ENCODE measurements around the gene CCDC51.
"Not testable (repeated sequence)": the region's sequence is repeated elsewhere in the genome, so short reads cannot be mapped to it uniquely, and the experiment has no call there.

Gene CCDC51

GRCh38 chr3:48439820-48440589 lies at the start of gene CCDC51, which contains the start of gene TMA7:
CCDC51 (minus strand) TSS chr3:48440119; CDS start chr3:48435128, 4,991 bp downstream.
TMA7 (plus strand) TSS chr3:48440257; CDS start chr3:48440297, 40 bp downstream.
- DNase-seq (peak; percentile 97), ATAC-seq (replicated peaks) (peak; percentile 97 to 98)
- no peaks in the 10 kb centered on the region for H3K27me3 Mint-ChIP-seq
- H3K27ac Mint-ChIP-seq = peak within 1 kb of the TSS; percentile 97
- peaks cover 6 to 21% of the 10 kb centered on the region in 2 donors for H3K4me1 Mint-ChIP-seq
- peak within 1 kb of the TSS; percentile 96 to 100 for H3K4me3 Mint-ChIP-seq
- H3K9me3 Mint-ChIP-seq = no peaks in the 10 kb centered on the region
- peaks cover 14 to 38% of the 10 kb centered on the region in 2 donors for H3K36me3 Mint-ChIP-seq

- H3K4me1 Mint-ChIP-seq = peaks cover 0 to 4% of the 10 kb centered on the region in 2 donors
- no peaks in the 10 kb centered on the region for H3K36me3 Mint-ChIP-seq
- no peaks in the 10 kb centered on the region for H3K27me3 Mint-ChIP-seq
- ATAC-seq (replicated peaks) = no peak
- no peak overlapping the region for H3K4me3 Mint-ChIP-seq
- H3K9me3 Mint-ChIP-seq = no peaks in the 10 kb centered on the region
- DNase-seq = no peak
- no peak overlapping the region for H3K27ac Mint-ChIP-seq
Observed at GRCh38 chr3:48486952-48487351, 47.0 kb upstream of the CCDC51 start.

GRCh38 chr3:48482822-48483221 lies 42.9 kb upstream of the CCDC51 start:
- not testable (repeated sequence) for H3K27ac Mint-ChIP-seq; H3K36me3 Mint-ChIP-seq; H3K27me3 Mint-ChIP-seq; H3K4me3 Mint-ChIP-seq; ATAC-seq (replicated peaks); H3K9me3 Mint-ChIP-seq; DNase-seq
- H3K4me1 Mint-ChIP-seq = peaks cover 16 to 22% of the 10 kb centered on the region in 2 donors

- H3K27ac Mint-ChIP-seq; ATAC-seq (replicated peaks); DNase-seq; H3K36me3 Mint-ChIP-seq; H3K9me3 Mint-ChIP-seq; H3K27me3 Mint-ChIP-seq; H3K4me3 Mint-ChIP-seq: not testable (repeated sequence)
- peaks cover 28 to 41% of the 10 kb centered on the region in 2 donors for H3K4me1 Mint-ChIP-seq
Observed at GRCh38 chr3:48480891-48481290, 41.0 kb upstream of the CCDC51 start.

GRCh38 chr3:48478626-48479555 lies 39.0 kb upstream of the CCDC51 start:
- H3K27ac Mint-ChIP-seq = peak overlapping the region; percentile 97
- ATAC-seq (replicated peaks) (peak; percentile 80 to 83), DNase-seq (no peak)
- no peaks in the 10 kb centered on the region for H3K36me3 Mint-ChIP-seq
- H3K4me3 Mint-ChIP-seq = peak overlapping the region; percentile 62 to 65
- H3K9me3 Mint-ChIP-seq = no peaks in the 10 kb centered on the region
- H3K27me3 Mint-ChIP-seq = no peaks in the 10 kb centered on the region
- H3K4me1 Mint-ChIP-seq = peaks cover 34 to 45% of the 10 kb centered on the region in 2 donors

GRCh38 chr3:48477959-48478520 lies 38.1 kb upstream of the CCDC51 start:
- peak overlapping the region; percentile 97 for H3K27ac Mint-ChIP-seq
- peak overlapping the region in 1 of 2 donors; percentile 7 for H3K4me3 Mint-ChIP-seq
- no peaks in the 10 kb centered on the region for H3K9me3 Mint-ChIP-seq
- DNase-seq (no peak), ATAC-seq (replicated peaks) (no peak)
- no peaks in the 10 kb centered on the region for H3K27me3 Mint-ChIP-seq
- peaks cover 0 to under 1% of the 10 kb centered on the region in 2 donors for H3K36me3 Mint-ChIP-seq
- peaks cover 39 to 52% of the 10 kb centered on the region in 2 donors for H3K4me1 Mint-ChIP-seq

- H3K36me3 Mint-ChIP-seq = peaks cover 0 to 4% of the 10 kb centered on the region in 2 donors
- H3K27ac Mint-ChIP-seq = peak overlapping the region; percentile 47
- H3K9me3 Mint-ChIP-seq = no peaks in the 10 kb centered on the region
- no peak for DNase-seq
- H3K4me1 Mint-ChIP-seq = peaks cover 43 to 56% of the 10 kb centered on the region in 2 donors
- ATAC-seq (replicated peaks) = no peak
- no peaks in the 10 kb centered on the region for H3K27me3 Mint-ChIP-seq
- no peak overlapping the region for H3K4me3 Mint-ChIP-seq
Observed at GRCh38 chr3:48476426-48477053, 36.6 kb upstream of the CCDC51 start.

GRCh38 chr3:48475188-48475587 lies 35.3 kb upstream of the CCDC51 start:
- peaks cover 46 to 58% of the 10 kb centered on the region in 2 donors for H3K4me1 Mint-ChIP-seq
- ATAC-seq (replicated peaks) (no peak), DNase-seq (no peak)
- no peak overlapping the region for H3K4me3 Mint-ChIP-seq
- no peaks in the 10 kb centered on the region for H3K9me3 Mint-ChIP-seq
- no peaks in the 10 kb centered on the region for H3K27me3 Mint-ChIP-seq
- peak overlapping the region; percentile 78 for H3K27ac Mint-ChIP-seq
- H3K36me3 Mint-ChIP-seq = peaks cover 0 to 8% of the 10 kb centered on the region in 2 donors

GRCh38 chr3:48474619-48475018 lies 34.7 kb upstream of the CCDC51 start:
- H3K9me3 Mint-ChIP-seq = no peaks in the 10 kb centered on the region
- ATAC-seq (replicated peaks) (no peak), DNase-seq (no peak)
- peak overlapping the region; percentile 78 for H3K27ac Mint-ChIP-seq
- H3K36me3 Mint-ChIP-seq = peaks cover 0 to 13% of the 10 kb centered on the region in 2 donors
- H3K4me1 Mint-ChIP-seq = peaks cover 50 to 60% of the 10 kb centered on the region in 2 donors
- no peak overlapping the region for H3K4me3 Mint-ChIP-seq
- H3K27me3 Mint-ChIP-seq = no peaks in the 10 kb centered on the region

- peaks cover 53 to 61% of the 10 kb centered on the region in 2 donors for H3K4me1 Mint-ChIP-seq
- H3K27me3 Mint-ChIP-seq; H3K27ac Mint-ChIP-seq; ATAC-seq (replicated peaks); DNase-seq; H3K4me3 Mint-ChIP-seq; H3K9me3 Mint-ChIP-seq: not testable (repeated sequence)
- H3K36me3 Mint-ChIP-seq = peaks cover 3 to 18% of the 10 kb centered on the region in 2 donors
Observed at GRCh38 chr3:48474031-48474430, 34.1 kb upstream of the CCDC51 start.

GRCh38 chr3:48473617-48473952 lies 33.7 kb upstream of the CCDC51 start:
- no peak for DNase-seq
- H3K4me1 Mint-ChIP-seq = peaks cover 53 to 61% of the 10 kb centered on the region in 2 donors
- no peaks in the 10 kb centered on the region for H3K9me3 Mint-ChIP-seq
- peaks cover 4 to 23% of the 10 kb centered on the region in 2 donors for H3K36me3 Mint-ChIP-seq
- no peaks in the 10 kb centered on the region for H3K27me3 Mint-ChIP-seq
- no peak for ATAC-seq (replicated peaks)
- peak overlapping the region; percentile 98 for H3K27ac Mint-ChIP-seq
- peak overlapping the region; percentile 84 to 86 for H3K4me3 Mint-ChIP-seq

GRCh38 chr3:48472923-48473616 lies 33.2 kb upstream of the CCDC51 start:
- Mint-ChIP-seq H3K36me3 (peaks cover 6 to 27% of the 10 kb centered on the region in 2 donors), H3K27ac (peak overlapping the region; percentile 98), H3K4me1 (peaks cover 52 to 61% of the 10 kb centered on the region in 2 donors), H3K27me3 (no peaks in the 10 kb centered on the region), H3K4me3 (peak overlapping the region; percentile 84 to 86), H3K9me3 (no peaks in the 10 kb centered on the region)
- ATAC-seq (replicated peaks) (peak; percentile 89 to 92), DNase-seq (peak; percentile 93)

- Mint-ChIP-seq H3K4me1 (peaks cover 52 to 61% of the 10 kb centered on the region in 2 donors), H3K36me3 (peaks cover 9 to 31% of the 10 kb centered on the region in 2 donors), H3K9me3 (no peaks in the 10 kb centered on the region), H3K27ac (peak overlapping the region; percentile 98), H3K4me3 (peak overlapping the region; percentile 84 to 86), H3K27me3 (no peaks in the 10 kb centered on the region)
- DNase-seq (no peak), ATAC-seq (replicated peaks) (no peak)
Observed at GRCh38 chr3:48472673-48472922, 32.7 kb upstream of the CCDC51 start.

All from stimulated activated naive B cell treated with anti-CD40 and anti-IgM and Interleukin-4, amounts not matched to agents 10 μg/mL and 1 μg/mL and 100 μg/mL, for 72 hours (primary cell).